H9 (cell line): ENCODE data around the gene ERF. TPM values are rescaled to one million over a fixed set of nuclear protein-coding genes. Genes with fewer than 3 reads are reported as not detected.

Experiments
- DNase-seq: peaks from one replicate; pipeline ENCODE4 v3.0.0-alpha.2; 2017
- H2AFZ ChIP-seq: one replicate; pipeline ENCODE4 v1.6.1; 2013; ENCODE audit warnings: mild to moderate bottlenecking, low read length, control low read depth, moderate library complexity
- H2AK5ac ChIP-seq: 2 replicates; pipeline ENCODE4 v1.6.1; 2013; ENCODE audit warnings: low read length, control low read depth, mixed read lengths; ENCODE audit not compliant: insufficient read length
- H2BK120ac ChIP-seq: one replicate; pipeline ENCODE4 v1.6.1; 2013; ENCODE audit warnings: low read depth, mild to moderate bottlenecking, low read length, control low read depth, inconsistent platforms; ENCODE audit not compliant: poor library complexity, severe bottlenecking
- H2BK12ac ChIP-seq: 2 replicates; pipeline ENCODE4 v1.6.1; 2013; ENCODE audit warnings: low read length, control low read depth, mixed read lengths, low read depth; ENCODE audit not compliant: insufficient read length
- H2BK15ac ChIP-seq: 2 replicates; pipeline ENCODE4 v1.6.1; 2013; ENCODE audit warnings: low read depth, low read length, control low read depth
- H2BK20ac ChIP-seq: one replicate; pipeline ENCODE4 v1.6.1; 2013; ENCODE audit warnings: low read depth, mild to moderate bottlenecking, low read length, control low read depth, inconsistent platforms; ENCODE audit not compliant: poor library complexity, severe bottlenecking
- H2BK5ac ChIP-seq: 2 replicates; pipeline ENCODE4 v1.6.1; 2013; ENCODE audit warnings: low read length, control low read depth, mixed read lengths; ENCODE audit not compliant: insufficient read length
- H3K14ac ChIP-seq: 2 replicates; pipeline ENCODE4 v1.6.1; 2013; ENCODE audit warnings: low read length, control low read depth; ENCODE audit not compliant: insufficient read depth
- H3K18ac ChIP-seq: 2 replicates; pipeline ENCODE4 v1.6.1; 2013; ENCODE audit warnings: low read depth, mild to moderate bottlenecking, mixed read lengths, low read length, control low read depth; ENCODE audit not compliant: insufficient read length
- H3K23ac ChIP-seq: 2 replicates; pipeline ENCODE4 v1.6.1; 2013; ENCODE audit warnings: low read length, control low read depth, mixed read lengths, low read depth; ENCODE audit not compliant: insufficient read length
- H3K23me2 ChIP-seq: 2 replicates; pipeline ENCODE4 v1.6.1; 2013; ENCODE audit warnings: low read depth, mild to moderate bottlenecking, mixed read lengths, low read length, control low read depth; ENCODE audit not compliant: insufficient read length, poor library complexity, severe bottlenecking
- H3K27ac ChIP-seq: 2 replicates; pipeline ENCODE4 v1.5.1; 2013; ENCODE audit warnings: low read length, control low read depth, mixed read lengths, low read depth; ENCODE audit not compliant: insufficient read length
- H3K27me3 ChIP-seq: 2 replicates; pipeline ENCODE4 v1.6.1; 2013; ENCODE audit warnings: low read length, control low read depth, inconsistent platforms; ENCODE audit not compliant: insufficient read depth
- H3K4ac ChIP-seq: 2 replicates; pipeline ENCODE4 v1.6.1; 2013; ENCODE audit warnings: low read depth, mild to moderate bottlenecking, control low read depth, inconsistent platforms, low read length, moderate library complexity
- H3K4me1 ChIP-seq: 2 replicates; pipeline ENCODE4 v1.6.1; 2013; ENCODE audit warnings: low read length, control low read depth, inconsistent platforms; ENCODE audit not compliant: insufficient read depth
- H3K4me2 ChIP-seq: 2 replicates; pipeline ENCODE4 v1.6.1; 2013; ENCODE audit warnings: low read length, control low read depth, mixed read lengths; ENCODE audit not compliant: insufficient read length, insufficient read depth
- H3K56ac ChIP-seq: 2 replicates; pipeline ENCODE4 v1.6.1; 2013; ENCODE audit warnings: low read depth, mild to moderate bottlenecking, mixed read lengths, low read length, control low read depth; ENCODE audit not compliant: insufficient read length
- H3K79me1 ChIP-seq: 2 replicates; pipeline ENCODE4 v1.6.1; 2013; ENCODE audit warnings: low read depth, mild to moderate bottlenecking, moderate library complexity, low read length, control low read depth, inconsistent platforms; ENCODE audit not compliant: insufficient read depth, poor library complexity, severe bottlenecking
- H3K79me2 ChIP-seq: 2 replicates; pipeline ENCODE4 v1.6.1; 2013; ENCODE audit warnings: low read length, control low read depth, inconsistent platforms; ENCODE audit not compliant: insufficient read depth
- H3K9ac ChIP-seq: 2 replicates; pipeline ENCODE4 v1.6.1; 2013; ENCODE audit warnings: low read length, control low read depth, mixed read lengths; ENCODE audit not compliant: insufficient read length; ENCODE audit errors: extremely low read depth
- H3K9me3 ChIP-seq: one replicate; pipeline ENCODE4 v1.6.1; 2013; ENCODE audit warnings: low read depth, low read length, inconsistent platforms; ENCODE audit not compliant: control insufficient read depth
- H3T11ph ChIP-seq: one replicate; pipeline ENCODE4 v1.6.1; 2013; ENCODE audit warnings: mild to moderate bottlenecking, low read length, control low read depth, inconsistent platforms
- H4K20me1 ChIP-seq: one replicate; pipeline ENCODE4 v1.6.1; 2013; ENCODE audit not compliant: control insufficient read depth, insufficient read length, insufficient read depth
- H4K5ac ChIP-seq: 2 replicates; pipeline ENCODE4 v1.6.1; 2013; ENCODE audit warnings: low read depth, mild to moderate bottlenecking, mixed read lengths, low read length, control low read depth; ENCODE audit not compliant: insufficient read length
- H4K8ac ChIP-seq: replicated peaks from 2 replicates; pipeline ENCODE4 v1.6.1; 2013; ENCODE audit warnings: low read length, control low read depth, mixed read lengths, low read depth; ENCODE audit not compliant: insufficient read length
- H4K91ac ChIP-seq: 2 replicates; pipeline ENCODE4 v1.6.1; 2013; ENCODE audit warnings: low read depth, mild to moderate bottlenecking, moderate library complexity, mixed read lengths, low read length, control low read depth; ENCODE audit not compliant: insufficient read length
- H3K27ac Mint-ChIP-seq, 3 experiments: 2 replicates in 2 of 3; 3 replicates in 1 of 3; pipeline ENCODE4 v1.8.0; 2020 to 2021; ENCODE audit warnings: mixed read lengths in 3 of 3, mild to moderate bottlenecking in 1 of 3, moderate library complexity in 1 of 3
- H3K27me3 Mint-ChIP-seq: 2 replicates; pipeline ENCODE4 v1.8.0; 2021; ENCODE audit warnings: low read depth, mild to moderate bottlenecking, moderate library complexity, mixed read lengths
- H3K36me3 Mint-ChIP-seq, 3 experiments: 2 replicates in 2 of 3; 3 replicates in 1 of 3; pipeline ENCODE4 v1.8.0; 2020 to 2021; ENCODE audit warnings: low read depth in 3 of 3, mixed read lengths in 3 of 3; ENCODE audit not compliant: insufficient read depth in 1 of 3
- H3K4me1 Mint-ChIP-seq, 2 experiments: 2 replicates each; pipeline ENCODE4 v1.8.0; 2020; ENCODE audit warnings: mixed read lengths in 2 of 2
- H3K4me3 Mint-ChIP-seq, 2 experiments: 2 replicates in 1 of 2; 3 replicates in 1 of 2; pipeline ENCODE4 v1.8.0; 2020 to 2021; ENCODE audit warnings: mild to moderate bottlenecking in 2 of 2, mixed read lengths in 2 of 2, moderate library complexity in 1 of 2
- H3K9me3 Mint-ChIP-seq, 2 experiments: 2 replicates in 1 of 2; 3 replicates in 1 of 2; pipeline ENCODE4 v1.8.0; 2020; ENCODE audit warnings: mild to moderate bottlenecking in 2 of 2, mixed read lengths in 2 of 2, moderate library complexity in 1 of 2
- CTCF ChIP-seq: fragments of 200-600 bp; sonication (generic); conservative IDR thresholded peaks from 3 replicates; pipeline ENCODE4 v1.8.0; 2021; ENCODE audit warnings: antibody characterized with exemption, mild to moderate bottlenecking
- WGBS: extraction: QIAGEN DNeasy Blood & Tissue Kit; methylation state at CpG from one replicate; pipeline ENCODE4 v1.1.7; 2013; ENCODE audit warnings: missing lambda C conversion rate, low lambda C conversion rate, mixed read lengths; ENCODE audit not compliant: insufficient read length; ENCODE audit errors: extremely low coverage; 5-methylcytosine and 5-hydroxymethylcytosine counted together
- total RNA-seq: library from RNA; stranded (reverse); gene quantifications from 2 replicates; pipeline ENCODE4 v1.2.1, GENCODE V29; 2021

The ERF gene
- total RNA-seq, 1 experiment from 2014 or later: 126 TPM

GRCh38 chr19:42232435-42232834, 22.5 kb downstream of the ERF start:
- no peaks in the 10 kb centered on the region for H3K79me1 ChIP-seq
- peaks cover 44 to 88% (median 87%) of the 10 kb centered on the region in 3 experiments for H3K36me3 Mint-ChIP-seq

More at GRCh38 chr19:42232435-42232834, 22.5 kb downstream of the ERF start:
- Mint-ChIP-seq H3K9me3 (no peaks in the 10 kb centered on the region), H3K27ac (no peak overlapping the region), H3K4me1 (peaks cover 0 to 6% of the 10 kb centered on the region in 2 experiments; a peak in 1 of 4 replicates), H3K27me3 (no peaks in the 10 kb centered on the region; the same call in 1 of the 2 replicates), H3K4me3 (no peak overlapping the region)
- no peak overlapping the region for H2BK15ac ChIP-seq
- H3K4me2 ChIP-seq: no peak overlapping the region
- no peaks in the 10 kb centered on the region for H3K79me2 ChIP-seq
- H4K20me1 ChIP-seq: no peaks in the 10 kb centered on the region
- no peak for TF ChIP-seq CTCF
- no peak overlapping the region for H3K27ac ChIP-seq
- no peak overlapping the region for H3K23ac ChIP-seq
- WGBS: no CpG with 5 or more reads among the region's 10 CpGs
- no peak overlapping the region for H2BK12ac ChIP-seq
- H2AK5ac ChIP-seq: no peak overlapping the region
- no peaks in the 10 kb centered on the region for H3K27me3 ChIP-seq
- no peaks in the 10 kb centered on the region for H3K9me3 ChIP-seq
- H2BK120ac ChIP-seq: no peak overlapping the region
- H4K5ac ChIP-seq: no peak overlapping the region
- H2AFZ ChIP-seq: no peak overlapping the region
- H3K56ac ChIP-seq: no peak overlapping the region
- H4K91ac ChIP-seq: no peak overlapping the region
- DNase-seq: no peak
- H3T11ph ChIP-seq: no peak overlapping the region
- H4K8ac ChIP-seq: no peak overlapping the region
- no peak overlapping the region for H3K18ac ChIP-seq
- H3K9ac ChIP-seq: no peak overlapping the region
- H3K23me2 ChIP-seq: no peaks in the 10 kb centered on the region
- H3K4ac ChIP-seq: no peak overlapping the region
- H2BK20ac ChIP-seq: no peak overlapping the region
- no peak overlapping the region; the same call in 1 of the 2 replicates for H3K14ac ChIP-seq
- no peak overlapping the region for H2BK5ac ChIP-seq
- no peaks in the 10 kb centered on the region for H3K4me1 ChIP-seq
